ENCODE results near the gene ITGB1.

Gene ITGB1

DNA sequence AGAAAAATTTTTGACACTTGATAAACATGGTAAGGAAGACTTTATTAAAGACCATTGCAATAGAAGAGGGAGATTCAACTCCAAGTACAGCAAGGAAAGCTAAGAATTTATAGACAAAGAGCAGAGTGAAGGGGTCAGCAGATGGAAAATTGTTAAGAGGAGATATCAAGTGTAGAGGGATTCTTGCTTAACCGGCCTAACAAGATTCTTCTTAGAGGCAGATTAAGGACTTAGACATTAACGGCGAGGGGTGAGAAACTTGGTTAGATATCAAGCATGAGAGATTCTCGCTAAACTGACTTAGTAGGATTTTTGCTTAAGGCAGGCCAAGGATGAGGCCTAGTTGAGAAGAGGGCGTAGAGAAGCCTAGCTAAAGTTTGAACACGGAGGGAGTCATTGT is 76.0 kb downstream of the ITGB1 start:
- no peak for DNase-seq

DNA sequence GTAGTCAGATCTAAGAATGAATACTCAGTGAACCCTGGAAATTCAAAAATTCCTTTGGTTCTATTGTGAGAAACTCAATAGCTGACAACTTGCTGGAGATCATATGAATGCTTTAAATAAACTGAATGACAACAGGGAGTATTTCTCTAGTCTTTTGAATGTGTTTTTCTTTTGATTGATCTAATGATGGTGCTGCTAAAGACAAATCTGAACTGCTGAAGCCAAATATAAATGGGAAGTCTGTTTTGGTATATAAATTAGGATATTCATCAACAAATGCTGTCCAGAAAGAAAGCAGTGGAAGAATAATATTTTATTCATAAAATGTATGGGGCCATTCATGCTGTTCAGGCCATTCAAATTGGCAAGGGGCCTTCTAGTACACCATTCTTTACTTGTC is 79.4 kb downstream of the ITGB1 start:
- no peak for DNase-seq

DNA sequence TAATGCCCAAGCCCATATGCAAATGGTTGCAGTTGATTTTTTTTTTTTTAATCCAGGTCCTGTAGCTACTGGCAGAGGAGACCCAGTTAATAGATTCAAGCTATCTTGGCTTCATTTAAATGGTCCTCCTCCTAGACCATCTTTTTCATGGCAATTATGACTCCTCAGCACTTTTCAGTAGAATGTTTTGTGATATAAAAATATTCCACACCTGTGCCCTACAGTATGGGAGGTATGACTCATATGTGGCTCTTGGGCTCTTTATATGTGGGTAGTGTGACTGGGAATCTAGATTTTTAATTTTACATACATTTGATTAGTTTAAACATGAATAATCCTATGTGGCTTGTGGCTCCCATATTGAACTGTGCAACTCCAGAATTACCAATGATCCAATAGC is 80.1 kb downstream of the ITGB1 start:
- no peak for DNase-seq

DNA sequence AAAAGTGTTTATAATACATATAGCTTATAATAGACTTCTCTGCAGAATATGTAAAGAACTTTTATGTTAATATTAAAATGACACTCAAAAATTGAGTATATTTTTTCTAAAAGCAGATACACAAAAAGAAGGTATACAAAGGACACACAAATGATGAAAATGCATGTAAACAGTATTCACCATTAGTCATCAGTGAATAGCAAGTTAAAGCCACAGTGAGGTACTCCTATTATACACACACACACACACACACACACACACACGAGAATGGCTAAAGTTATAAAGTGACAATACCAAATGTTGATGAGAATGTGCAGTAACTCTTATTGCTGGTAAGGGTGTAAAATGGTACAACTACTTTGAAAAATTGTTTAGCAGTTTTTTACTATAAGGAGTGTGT is 92.9 kb downstream of the ITGB1 start:
- no peak for DNase-seq

DNA sequence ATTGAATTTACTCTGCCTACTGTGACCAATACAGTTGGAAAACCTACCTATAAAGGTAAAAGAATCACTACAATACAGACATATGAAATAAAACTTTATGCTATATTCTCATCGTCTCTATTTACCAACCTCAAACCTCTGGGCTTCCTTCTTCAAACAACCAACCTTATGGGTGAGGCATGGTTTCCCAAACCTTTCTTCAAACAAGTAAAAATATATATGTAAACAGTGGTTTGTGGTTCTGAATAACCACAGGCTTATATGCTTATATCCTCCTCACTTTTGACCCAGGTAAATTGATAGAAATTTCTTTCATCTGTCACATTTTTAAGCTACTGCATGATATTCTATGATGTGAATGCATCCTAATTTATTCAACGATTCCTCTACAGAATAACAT is 103.6 kb downstream of the ITGB1 start:
- no peak for DNase-seq

DNA sequence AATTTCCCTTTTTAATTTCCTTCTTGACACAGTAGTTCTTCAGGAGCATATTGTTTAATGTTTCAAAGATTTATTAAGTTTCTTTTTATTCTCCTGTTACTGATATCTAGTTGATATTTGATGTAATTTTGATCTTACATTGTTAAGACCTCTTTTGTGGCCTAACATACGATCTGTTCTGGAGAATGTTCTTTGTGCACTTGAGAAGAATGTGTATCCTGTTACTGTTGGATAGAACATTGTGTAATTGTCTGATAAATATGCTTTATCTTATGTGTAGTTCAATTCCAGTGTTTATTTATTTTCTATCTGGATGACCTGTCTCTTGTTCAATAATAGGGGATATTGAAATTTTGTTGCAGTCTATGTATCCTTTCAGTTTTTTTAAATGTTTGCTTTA is 106.7 kb downstream of the ITGB1 start:
- no peak for DNase-seq
